HCT116 (cell line): ENCODE results near the gene TAS2R7.
"Not testable (repeated sequence)": the region's sequence is repeated elsewhere in the genome, so short reads cannot be mapped to it uniquely, and the experiment has no call there.

Experiments used
- POLR2A ChIP-seq: IDR thresholded peaks from 2 replicates; pipeline ENCODE4 v1.7.0; 2011; ENCODE audit warnings: borderline replicate concordance; ENCODE audit not compliant: insufficient read depth, insufficient read length; ENCODE audit errors: extremely low read depth
- POLR2AphosphoS5 ChIP-seq: IDR thresholded peaks from 2 replicates; pipeline ENCODE4 v1.6.1; 2011; ENCODE audit warnings: mild to moderate bottlenecking, low read depth, low read length, moderate library complexity
- TF ChIP-seq, protein P1 (sequence below), 3 experiments: fragments of 200-600 bp in 1 of 3; sonication (generic) in 1 of 3; IDR thresholded peaks in 2 of 3; conservative IDR thresholded peaks in 1 of 3; 2 replicates each; pipeline ENCODE4 v1.5.1; 2012 to 2017; ENCODE audit warnings: low read depth in 2 of 3, low read length in 2 of 3, antibody characterized with exemption in 1 of 3, borderline replicate concordance in 1 of 3, control low read depth in 1 of 3, mild to moderate bottlenecking in 1 of 3, mixed read lengths in 1 of 3, mixed run types in 1 of 3, moderate library complexity in 1 of 3; ENCODE audit not compliant: insufficient read depth in 1 of 3
- TF ChIP-seq, protein P2 (sequence below): IDR thresholded peaks from 2 replicates; pipeline ENCODE4 v1.6.1; 2012; ENCODE audit warnings: low read depth

DNA sequence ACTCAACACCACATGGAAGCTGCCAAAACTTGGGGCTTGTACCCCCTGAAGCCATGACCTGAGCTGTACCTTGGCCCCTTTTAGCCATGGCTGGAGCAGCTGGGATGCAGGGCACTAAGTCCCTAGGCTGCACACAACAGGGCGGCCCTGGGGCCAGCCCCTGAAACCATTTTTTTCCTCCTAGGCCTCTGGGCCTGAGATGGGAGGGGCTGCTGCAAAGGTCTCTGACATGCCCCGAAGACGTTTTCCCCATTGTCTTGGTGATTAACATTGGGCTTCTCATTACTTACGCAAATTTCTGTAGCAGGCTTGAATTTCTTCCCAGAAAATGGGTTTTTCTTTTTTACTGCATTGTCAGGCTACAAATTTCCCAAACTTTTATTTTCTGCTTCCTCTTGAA, 10.7 kb downstream of the TAS2R7 start:
- not testable (repeated sequence) for TF ChIP-seq POLR2A, POLR2AphosphoS5
- TF ChIP-seq, protein P1, sequence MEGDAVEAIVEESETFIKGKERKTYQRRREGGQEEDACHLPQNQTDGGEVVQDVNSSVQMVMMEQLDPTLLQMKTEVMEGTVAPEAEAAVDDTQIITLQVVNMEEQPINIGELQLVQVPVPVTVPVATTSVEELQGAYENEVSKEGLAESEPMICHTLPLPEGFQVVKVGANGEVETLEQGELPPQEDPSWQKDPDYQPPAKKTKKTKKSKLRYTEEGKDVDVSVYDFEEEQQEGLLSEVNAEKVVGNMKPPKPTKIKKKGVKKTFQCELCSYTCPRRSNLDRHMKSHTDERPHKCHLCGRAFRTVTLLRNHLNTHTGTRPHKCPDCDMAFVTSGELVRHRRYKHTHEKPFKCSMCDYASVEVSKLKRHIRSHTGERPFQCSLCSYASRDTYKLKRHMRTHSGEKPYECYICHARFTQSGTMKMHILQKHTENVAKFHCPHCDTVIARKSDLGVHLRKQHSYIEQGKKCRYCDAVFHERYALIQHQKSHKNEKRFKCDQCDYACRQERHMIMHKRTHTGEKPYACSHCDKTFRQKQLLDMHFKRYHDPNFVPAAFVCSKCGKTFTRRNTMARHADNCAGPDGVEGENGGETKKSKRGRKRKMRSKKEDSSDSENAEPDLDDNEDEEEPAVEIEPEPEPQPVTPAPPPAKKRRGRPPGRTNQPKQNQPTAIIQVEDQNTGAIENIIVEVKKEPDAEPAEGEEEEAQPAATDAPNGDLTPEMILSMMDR (IDR thresholded peaks at IDR 0.05 in 2 of 3, conservative IDR thresholded peaks at IDR 0.05 in 1 of 3; ENCODE audit: borderline replicate concordance in 1 of 3, insufficient read depth in 1 of 3, low read depth in 2 of 3, low read length in 2 of 3) = not testable (repeated sequence)
- TF ChIP-seq, protein P2, sequence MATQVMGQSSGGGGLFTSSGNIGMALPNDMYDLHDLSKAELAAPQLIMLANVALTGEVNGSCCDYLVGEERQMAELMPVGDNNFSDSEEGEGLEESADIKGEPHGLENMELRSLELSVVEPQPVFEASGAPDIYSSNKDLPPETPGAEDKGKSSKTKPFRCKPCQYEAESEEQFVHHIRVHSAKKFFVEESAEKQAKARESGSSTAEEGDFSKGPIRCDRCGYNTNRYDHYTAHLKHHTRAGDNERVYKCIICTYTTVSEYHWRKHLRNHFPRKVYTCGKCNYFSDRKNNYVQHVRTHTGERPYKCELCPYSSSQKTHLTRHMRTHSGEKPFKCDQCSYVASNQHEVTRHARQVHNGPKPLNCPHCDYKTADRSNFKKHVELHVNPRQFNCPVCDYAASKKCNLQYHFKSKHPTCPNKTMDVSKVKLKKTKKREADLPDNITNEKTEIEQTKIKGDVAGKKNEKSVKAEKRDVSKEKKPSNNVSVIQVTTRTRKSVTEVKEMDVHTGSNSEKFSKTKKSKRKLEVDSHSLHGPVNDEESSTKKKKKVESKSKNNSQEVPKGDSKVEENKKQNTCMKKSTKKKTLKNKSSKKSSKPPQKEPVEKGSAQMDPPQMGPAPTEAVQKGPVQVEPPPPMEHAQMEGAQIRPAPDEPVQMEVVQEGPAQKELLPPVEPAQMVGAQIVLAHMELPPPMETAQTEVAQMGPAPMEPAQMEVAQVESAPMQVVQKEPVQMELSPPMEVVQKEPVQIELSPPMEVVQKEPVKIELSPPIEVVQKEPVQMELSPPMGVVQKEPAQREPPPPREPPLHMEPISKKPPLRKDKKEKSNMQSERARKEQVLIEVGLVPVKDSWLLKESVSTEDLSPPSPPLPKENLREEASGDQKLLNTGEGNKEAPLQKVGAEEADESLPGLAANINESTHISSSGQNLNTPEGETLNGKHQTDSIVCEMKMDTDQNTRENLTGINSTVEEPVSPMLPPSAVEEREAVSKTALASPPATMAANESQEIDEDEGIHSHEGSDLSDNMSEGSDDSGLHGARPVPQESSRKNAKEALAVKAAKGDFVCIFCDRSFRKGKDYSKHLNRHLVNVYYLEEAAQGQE = not testable (repeated sequence)
